Smooth muscle cell (in vitro differentiated cells): ENCODE results near the gene ADAMTSL3. TPM values are rescaled to one million over a fixed set of nuclear protein-coding genes. Genes with fewer than 3 reads are reported as not detected.

Source experiments
- DNase-seq: peaks from one replicate; lab custom pipeline; 2025; ENCODE audit not compliant: unreplicated experiment; lab: John Stamatoyannopoulos, UW
- H2AFZ ChIP-seq: fragments of 200-600 bp; sonication (generic); 2 replicates; pipeline ENCODE4 v1.6.0; 2016; ENCODE audit warnings: antibody characterized with exemption, low read depth, mild to moderate bottlenecking
- H3F3A ChIP-seq: fragments of 200-600 bp; sonication (generic); 2 replicates; pipeline ENCODE4 v1.6.0; 2017; ENCODE audit warnings: antibody characterized with exemption, low read depth
- H3K27ac ChIP-seq: fragments of 200-600 bp; sonication (generic); 2 replicates; pipeline ENCODE4 v1.5.1; 2016; ENCODE audit warnings: low read depth, mild to moderate bottlenecking
- H3K27me3 ChIP-seq: fragments of 200-600 bp; sonication (generic); 2 replicates; pipeline ENCODE4 v1.6.1; 2016; ENCODE audit warnings: low read depth, mild to moderate bottlenecking
- H3K36me3 ChIP-seq: fragments of 200-600 bp; sonication (generic); 2 replicates; pipeline ENCODE4 v1.5.1; 2016; ENCODE audit warnings: low read depth
- H3K4me1 ChIP-seq: fragments of 200-600 bp; sonication (generic); 2 replicates; pipeline ENCODE4 v1.5.1; 2016; ENCODE audit warnings: low read depth
- H3K4me2 ChIP-seq: fragments of 200-600 bp; sonication (generic); 2 replicates; pipeline ENCODE4 v1.6.0; 2016; ENCODE audit warnings: mild to moderate bottlenecking
- H3K4me3 ChIP-seq: fragments of 200-600 bp; sonication (generic); 2 replicates; pipeline ENCODE4 v1.5.1; 2016; ENCODE audit warnings: mild to moderate bottlenecking
- H3K79me2 ChIP-seq: fragments of 200-600 bp; sonication (generic); 2 replicates; pipeline ENCODE4 v1.6.0; 2016; ENCODE audit warnings: low read depth, mild to moderate bottlenecking
- H3K9ac ChIP-seq: fragments of 200-600 bp; sonication (generic); 2 replicates; pipeline ENCODE4 v1.6.0; 2016; ENCODE audit warnings: low read depth
- H3K9me3 ChIP-seq: fragments of 200-600 bp; sonication (generic); replicated peaks from 2 replicates; pipeline ENCODE4 v1.5.1; 2016; ENCODE audit warnings: low read depth
- H4K20me1 ChIP-seq: fragments of 200-600 bp; sonication (generic); 2 replicates; pipeline ENCODE4 v1.6.0; 2016; ENCODE audit warnings: low read depth
- CTCF ChIP-seq: fragments of 200-600 bp; sonication (generic); IDR thresholded peaks from 2 replicates; pipeline ENCODE4 v1.5.1; 2017; ENCODE audit warnings: borderline replicate concordance, mild to moderate bottlenecking, antibody characterized with exemption; ENCODE audit not compliant: insufficient read depth, poor library complexity, severe bottlenecking
- WGBS: methylation state at CpG from one replicate; pipeline ENCODE4 v1.1.7; 2016; ENCODE audit warnings: low lambda C conversion rate; 5-methylcytosine and 5-hydroxymethylcytosine counted together
- polyA plus RNA-seq: library from polyadenylated mRNA; unstranded; fragments of >200 nt; fragmentation: Nextera tagmentation; extraction: Ambion mirVana; gene quantifications from 2 replicates; pipeline ENCODE4 v1.2.1, GENCODE V29; 2016
- total RNA-seq: library from RNA; depleted of rRNA; stranded (reverse); fragments of >200 nt; gene quantifications from 2 replicates; pipeline ENCODE4 v1.2.3, GENCODE V29; 2014

The ADAMTSL3 gene
- total and polyA plus RNA-seq, 2 experiments from 2014 or later: 0.17 to 0.22 TPM

- H3K79me2 ChIP-seq: no peaks in the 10 kb centered on the region
- no peaks in the 10 kb centered on the region for H3K36me3 ChIP-seq
- DNase-seq: no peak
- H3K4me3 ChIP-seq: no peak overlapping the region
- H3K9me3 ChIP-seq: no peaks in the 10 kb centered on the region
- TF ChIP-seq CTCF: peak; percentile 36
- no peak overlapping the region for H3K27ac ChIP-seq
- no peak overlapping the region for H3K4me2 ChIP-seq
- 56% methylated on average over 3 of the region's 3 CpGs for WGBS
- H3K4me1 ChIP-seq: peaks cover 3% of the 10 kb centered on the region
- no peaks in the 10 kb centered on the region for H3F3A ChIP-seq
- no peak overlapping the region for H2AFZ ChIP-seq
- no peaks in the 10 kb centered on the region for H3K27me3 ChIP-seq
- H3K9ac ChIP-seq: no peak overlapping the region
- H4K20me1 ChIP-seq: no peaks in the 10 kb centered on the region
Measured at GRCh38 chr15:83734487-83734886, 80.6 kb downstream of the ADAMTSL3 start.

GRCh38 chr15:83739629-83740028 is 85.7 kb downstream of the ADAMTSL3 start:
- no peak for DNase-seq
- Histone ChIP-seq H3K9ac (no peak overlapping the region), H3K36me3 (no peaks in the 10 kb centered on the region), H3K27me3 (no peaks in the 10 kb centered on the region), H3K9me3 (no peaks in the 10 kb centered on the region), H3K27ac (no peak overlapping the region), H3F3A (no peaks in the 10 kb centered on the region), H3K4me1 (peaks cover 3% of the 10 kb centered on the region), H3K79me2 (no peaks in the 10 kb centered on the region), H2AFZ (no peak overlapping the region), H3K4me2 (no peak overlapping the region), H3K4me3 (no peak overlapping the region), H4K20me1 (no peaks in the 10 kb centered on the region)
- 64% methylated on average over 3 of the region's 3 CpGs for WGBS
- no peak for TF ChIP-seq CTCF

GRCh38 chr15:83745771-83746170 is 91.8 kb downstream of the ADAMTSL3 start:
- Histone ChIP-seq H4K20me1 (no peaks in the 10 kb centered on the region), H3K9me3 (no peaks in the 10 kb centered on the region), H3F3A (no peaks in the 10 kb centered on the region), H3K9ac (no peak overlapping the region), H2AFZ (no peak overlapping the region), H3K36me3 (no peaks in the 10 kb centered on the region), H3K27ac (no peak overlapping the region), H3K4me3 (no peak overlapping the region), H3K4me2 (no peak overlapping the region), H3K79me2 (no peaks in the 10 kb centered on the region), H3K4me1 (no peaks in the 10 kb centered on the region), H3K27me3 (peaks cover 8% of the 10 kb centered on the region)
- 95% methylated on average over 1 of the region's 1 CpG for WGBS
- no peak for DNase-seq
- TF ChIP-seq CTCF: no peak

- H3K36me3 ChIP-seq: no peaks in the 10 kb centered on the region
- H4K20me1 ChIP-seq: no peaks in the 10 kb centered on the region
- no peak overlapping the region for H3K9ac ChIP-seq
- no peak overlapping the region for H3K4me3 ChIP-seq
- H2AFZ ChIP-seq: no peak overlapping the region
- no peak for DNase-seq
- 84% methylated on average over 4 of the region's 4 CpGs for WGBS
- peaks cover 8% of the 10 kb centered on the region for H3K27me3 ChIP-seq
- no peak overlapping the region for H3K4me2 ChIP-seq
- TF ChIP-seq CTCF: no peak
- H3F3A ChIP-seq: no peaks in the 10 kb centered on the region
- no peaks in the 10 kb centered on the region for H3K4me1 ChIP-seq
- no peak overlapping the region for H3K27ac ChIP-seq
- no peaks in the 10 kb centered on the region for H3K79me2 ChIP-seq
- no peaks in the 10 kb centered on the region for H3K9me3 ChIP-seq
Measured at GRCh38 chr15:83746231-83746630, 92.3 kb downstream of the ADAMTSL3 start.
